ENCODE data around the gene DPM2.

DNA sequence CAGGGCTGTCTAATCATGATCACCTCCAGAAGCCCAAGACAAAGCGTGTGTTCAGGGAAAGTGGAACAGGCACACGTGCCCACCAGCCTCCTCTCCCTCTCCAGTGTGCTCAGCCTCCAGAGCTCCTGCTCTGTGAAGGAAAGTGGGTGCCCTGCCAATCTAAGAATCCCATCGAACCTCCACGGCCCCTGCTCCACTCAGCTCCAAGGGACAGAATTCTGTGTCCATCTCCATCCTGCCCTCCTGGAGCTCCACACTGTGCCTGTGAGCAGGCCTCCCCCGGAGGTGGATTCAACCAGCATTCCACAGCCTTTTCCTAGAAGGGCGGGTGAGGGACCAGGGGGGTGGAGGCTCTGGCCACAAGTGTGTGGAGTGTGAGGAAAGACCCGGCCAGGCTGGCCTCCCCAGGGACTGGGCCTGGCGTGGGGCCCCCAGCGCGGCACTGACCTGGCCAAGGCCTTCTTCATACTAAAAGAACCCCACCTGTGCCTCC lies 37.2 kb upstream of the DPM2 start:
- TF ChIP-seq, protein P1, sequence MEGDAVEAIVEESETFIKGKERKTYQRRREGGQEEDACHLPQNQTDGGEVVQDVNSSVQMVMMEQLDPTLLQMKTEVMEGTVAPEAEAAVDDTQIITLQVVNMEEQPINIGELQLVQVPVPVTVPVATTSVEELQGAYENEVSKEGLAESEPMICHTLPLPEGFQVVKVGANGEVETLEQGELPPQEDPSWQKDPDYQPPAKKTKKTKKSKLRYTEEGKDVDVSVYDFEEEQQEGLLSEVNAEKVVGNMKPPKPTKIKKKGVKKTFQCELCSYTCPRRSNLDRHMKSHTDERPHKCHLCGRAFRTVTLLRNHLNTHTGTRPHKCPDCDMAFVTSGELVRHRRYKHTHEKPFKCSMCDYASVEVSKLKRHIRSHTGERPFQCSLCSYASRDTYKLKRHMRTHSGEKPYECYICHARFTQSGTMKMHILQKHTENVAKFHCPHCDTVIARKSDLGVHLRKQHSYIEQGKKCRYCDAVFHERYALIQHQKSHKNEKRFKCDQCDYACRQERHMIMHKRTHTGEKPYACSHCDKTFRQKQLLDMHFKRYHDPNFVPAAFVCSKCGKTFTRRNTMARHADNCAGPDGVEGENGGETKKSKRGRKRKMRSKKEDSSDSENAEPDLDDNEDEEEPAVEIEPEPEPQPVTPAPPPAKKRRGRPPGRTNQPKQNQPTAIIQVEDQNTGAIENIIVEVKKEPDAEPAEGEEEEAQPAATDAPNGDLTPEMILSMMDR (IDR thresholded peaks at IDR 0.05) = no peak
- no peak for TF ChIP-seq POLR2A (IDR thresholded peaks at IDR 0.05)
